SU-DHL-6 (cell line): Measurements from ENCODE around the gene MBD5.

Experiments
- H2AFZ ChIP-seq: fragments of 200-600 bp; sonication (generic); 2 replicates; pipeline ENCODE4 v1.6.1; 2014; ENCODE audit warnings: low read depth, mild to moderate bottlenecking, moderate library complexity, mixed read lengths, antibody characterized with exemption, low read length; ENCODE audit not compliant: severe bottlenecking
- H3F3A ChIP-seq: fragments of 200-600 bp; shearing (Covaris generic); 2 replicates; pipeline ENCODE4 v1.6.0; 2016; ENCODE audit warnings: antibody characterized with exemption, mild to moderate bottlenecking; ENCODE audit not compliant: insufficient read depth
- H3K27ac ChIP-seq: fragments of 200-600 bp; sonication (generic); 2 replicates; pipeline ENCODE4 v1.5.1; 2016; ENCODE audit warnings: low read depth, mild to moderate bottlenecking, low read length, moderate library complexity, mixed read lengths
- H3K27me3 ChIP-seq: fragments of 200-600 bp; sonication (generic), shearing (Covaris generic); 2 replicates; pipeline ENCODE4 v1.6.0; 2014; ENCODE audit warnings: mild to moderate bottlenecking, low read length
- H3K36me3 ChIP-seq: fragments of 200-600 bp; sonication (generic); 2 replicates; pipeline ENCODE4 v1.6.1; 2014; ENCODE audit warnings: mild to moderate bottlenecking, low read length, mixed read lengths
- H3K4me2 ChIP-seq: fragments of 300-600, 200-600 bp; shearing (Covaris generic), sonication (generic); 2 replicates; pipeline ENCODE4 v1.6.0; 2014; ENCODE audit warnings: low read length, low read depth, mild to moderate bottlenecking; ENCODE audit not compliant: poor library complexity, severe bottlenecking
- H3K4me3 ChIP-seq: fragments of 200-600 bp; sonication (generic); 2 replicates; pipeline ENCODE4 v1.5.1; 2014; ENCODE audit warnings: antibody characterized with exemption, low read length, mild to moderate bottlenecking, mixed read lengths; ENCODE audit not compliant: insufficient read depth, poor library complexity, severe bottlenecking
- H3K79me2 ChIP-seq: fragments of 200-600 bp; sonication (generic); 2 replicates; pipeline ENCODE4 v1.6.1; 2014; ENCODE audit warnings: mild to moderate bottlenecking, low read length, moderate library complexity; ENCODE audit not compliant: insufficient read depth
- H3K9ac ChIP-seq: fragments of 200-600 bp; sonication (generic); 2 replicates; pipeline ENCODE4 v1.7.0; 2014; ENCODE audit warnings: mild to moderate bottlenecking, low read length
- H3K9me2 ChIP-seq: fragments of 200-600 bp; sonication (generic); replicated peaks from 2 replicates; pipeline ENCODE4 v1.6.1; 2014; ENCODE audit warnings: low read length; ENCODE audit not compliant: insufficient read depth
- H3K9me3 ChIP-seq: fragments of 200-600 bp; sonication (generic); 2 replicates; pipeline ENCODE4 v1.6.1; 2014; ENCODE audit warnings: low read length, mixed read lengths; ENCODE audit not compliant: insufficient read depth
- H4K20me1 ChIP-seq: fragments of 200-600 bp; sonication (generic); 2 replicates; pipeline ENCODE4 v1.6.1; 2014; ENCODE audit warnings: low read depth, mild to moderate bottlenecking, antibody characterized with exemption, low read length, moderate library complexity, mixed read lengths
- EZH2phosphoT487 ChIP-seq: fragments of 200-600 bp; sonication (generic), shearing (Covaris generic); conservative IDR thresholded peaks from 2 replicates; pipeline ENCODE4 v1.6.1; 2018; ENCODE audit warnings: mild to moderate bottlenecking, antibody characterized with exemption, low read length, moderate library complexity, mixed read lengths
- TF ChIP-seq, protein P1 (sequence below): fragments of 200-600 bp; sonication (generic); IDR thresholded peaks from one replicate; pipeline ENCODE4 v1.5.1; 2017; ENCODE audit warnings: antibody characterized with exemption, mild to moderate bottlenecking, low read length, moderate library complexity; ENCODE audit not compliant: insufficient read depth, poor library complexity, severe bottlenecking

Gene MBD5

GRCh38 chr2:148493822-148494563 is 473.1 kb downstream of the MBD5 start:
- H3K36me3 ChIP-seq, result no peaks in the 10 kb centered on the region
- no peaks in the 10 kb centered on the region for H3K79me2 ChIP-seq
- TF ChIP-seq EZH2phosphoT487, result no peak
- TF ChIP-seq, protein P1, sequence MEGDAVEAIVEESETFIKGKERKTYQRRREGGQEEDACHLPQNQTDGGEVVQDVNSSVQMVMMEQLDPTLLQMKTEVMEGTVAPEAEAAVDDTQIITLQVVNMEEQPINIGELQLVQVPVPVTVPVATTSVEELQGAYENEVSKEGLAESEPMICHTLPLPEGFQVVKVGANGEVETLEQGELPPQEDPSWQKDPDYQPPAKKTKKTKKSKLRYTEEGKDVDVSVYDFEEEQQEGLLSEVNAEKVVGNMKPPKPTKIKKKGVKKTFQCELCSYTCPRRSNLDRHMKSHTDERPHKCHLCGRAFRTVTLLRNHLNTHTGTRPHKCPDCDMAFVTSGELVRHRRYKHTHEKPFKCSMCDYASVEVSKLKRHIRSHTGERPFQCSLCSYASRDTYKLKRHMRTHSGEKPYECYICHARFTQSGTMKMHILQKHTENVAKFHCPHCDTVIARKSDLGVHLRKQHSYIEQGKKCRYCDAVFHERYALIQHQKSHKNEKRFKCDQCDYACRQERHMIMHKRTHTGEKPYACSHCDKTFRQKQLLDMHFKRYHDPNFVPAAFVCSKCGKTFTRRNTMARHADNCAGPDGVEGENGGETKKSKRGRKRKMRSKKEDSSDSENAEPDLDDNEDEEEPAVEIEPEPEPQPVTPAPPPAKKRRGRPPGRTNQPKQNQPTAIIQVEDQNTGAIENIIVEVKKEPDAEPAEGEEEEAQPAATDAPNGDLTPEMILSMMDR, result no peak
- H3K9me2 ChIP-seq, result no peaks in the 10 kb centered on the region
- H3K4me2 ChIP-seq, result no peak overlapping the region
- no peaks in the 10 kb centered on the region for H4K20me1 ChIP-seq
- H3K27me3 ChIP-seq, result no peaks in the 10 kb centered on the region
- H3K9ac ChIP-seq, result no peak overlapping the region
- no peak overlapping the region for H2AFZ ChIP-seq
- H3F3A ChIP-seq, result no peaks in the 10 kb centered on the region
- H3K9me3 ChIP-seq, result no peaks in the 10 kb centered on the region
- H3K4me3 ChIP-seq, result no peak overlapping the region
- H3K27ac ChIP-seq, result no peak overlapping the region

DNA sequence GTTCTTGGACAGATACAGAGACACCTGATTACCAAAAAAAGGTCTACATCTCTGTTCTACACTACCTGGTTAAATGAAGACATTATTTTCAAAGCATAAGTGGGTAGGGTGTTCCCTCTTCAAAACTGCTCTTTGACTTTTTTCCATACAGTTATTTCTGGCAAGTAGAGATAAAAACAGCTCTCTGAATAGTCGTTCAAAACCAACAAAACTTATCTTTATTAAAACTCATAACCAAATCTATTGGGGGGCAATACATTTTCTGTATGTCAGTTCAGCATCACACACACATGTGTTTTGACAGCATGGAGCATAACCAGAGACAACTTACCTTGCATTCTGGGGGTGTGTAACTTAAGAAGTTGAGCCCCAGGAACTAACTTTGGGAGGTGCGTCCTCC is 474.7 kb downstream of the MBD5 start:
- Histone ChIP-seq H3K27me3 (no peaks in the 10 kb centered on the region), H3K27ac (no peak overlapping the region), H3K79me2 (no peaks in the 10 kb centered on the region), H3K9ac (no peak overlapping the region), H3K4me3 (no peak overlapping the region), H3K36me3 (no peaks in the 10 kb centered on the region), H3K4me2 (no peak overlapping the region), H3K9me2 (no peaks in the 10 kb centered on the region), H2AFZ (no peak overlapping the region), H3K9me3 (no peaks in the 10 kb centered on the region), H3F3A (no peaks in the 10 kb centered on the region), H4K20me1 (no peaks in the 10 kb centered on the region)
- no peak for TF ChIP-seq EZH2phosphoT487

GRCh38 chr2:148501545-148501944 is 480.7 kb downstream of the MBD5 start:
- Histone ChIP-seq H3K9me2 (no peaks in the 10 kb centered on the region), H3K4me3 (no peak overlapping the region), H3K4me2 (no peak overlapping the region), H3K27ac (no peak overlapping the region), H3K36me3 (no peaks in the 10 kb centered on the region), H3K79me2 (no peaks in the 10 kb centered on the region), H2AFZ (no peak overlapping the region), H3K9ac (no peak overlapping the region), H4K20me1 (no peaks in the 10 kb centered on the region), H3K27me3 (no peaks in the 10 kb centered on the region), H3K9me3 (no peaks in the 10 kb centered on the region), H3F3A (no peaks in the 10 kb centered on the region)
- no peak for TF ChIP-seq EZH2phosphoT487
- TF ChIP-seq, protein P1, result no peak

DNA sequence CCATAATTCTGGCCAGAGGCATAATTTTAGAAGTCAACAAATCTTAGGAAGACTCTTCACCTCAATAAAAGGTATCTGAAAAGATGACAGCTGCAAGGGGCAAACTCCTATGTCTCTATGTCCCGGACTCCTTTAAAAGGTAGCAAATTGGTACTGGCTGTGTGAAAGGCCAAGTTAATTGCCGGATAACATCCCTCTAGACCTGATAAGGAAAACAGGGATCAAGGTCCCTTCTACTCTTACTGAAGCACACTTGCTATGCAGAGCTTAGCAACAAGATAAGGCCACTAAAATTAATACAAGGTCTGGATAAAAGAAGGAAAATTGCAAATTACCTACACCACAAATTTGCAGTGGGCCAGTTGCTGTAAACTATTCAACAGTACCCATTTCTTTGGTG is 482.6 kb downstream of the MBD5 start:
- H3K27ac ChIP-seq, result no peak overlapping the region
- no peak overlapping the region for H3K9ac ChIP-seq
- no peak overlapping the region for H3K4me3 ChIP-seq
- no peaks in the 10 kb centered on the region for H3K36me3 ChIP-seq
- no peaks in the 10 kb centered on the region for H3F3A ChIP-seq
- no peaks in the 10 kb centered on the region for H3K27me3 ChIP-seq
- TF ChIP-seq, protein P1, result no peak
- no peak for TF ChIP-seq EZH2phosphoT487
- H3K4me2 ChIP-seq, result no peak overlapping the region
- no peaks in the 10 kb centered on the region for H3K9me3 ChIP-seq
- no peaks in the 10 kb centered on the region for H3K79me2 ChIP-seq
- H2AFZ ChIP-seq, result no peak overlapping the region
- H4K20me1 ChIP-seq, result no peaks in the 10 kb centered on the region
- no peaks in the 10 kb centered on the region for H3K9me2 ChIP-seq
